Right atrium auricular region (tissue), 2 donors: ENCODE measurements around the gene CHSY3. TPM values are rescaled to one million over a fixed set of nuclear protein-coding genes. Genes with fewer than 3 reads are reported as not detected.

Experiments
- DNase-seq: peaks from one replicate; pipeline ENCODE4 v3.0.0-alpha.2; 2019; ENCODE audit warnings: low spot score
- H3K27ac ChIP-seq, 2 donors: fragments of 200-600 bp; sonication (generic); 1 replicate in 1 of 2; 2 replicates in 1 of 2; pipeline ENCODE4 v1.5.1; 2016 to 2019
- H3K27me3 ChIP-seq, 2 donors: fragments of 200-600 bp; sonication (generic); one replicate each; pipeline versions ENCODE4 v1.5.1 to v1.6.0; 2017 to 2019
- H3K36me3 ChIP-seq: fragments of 200-600 bp; sonication (generic); one replicate; pipeline ENCODE4 v1.5.1; 2016
- H3K4me1 ChIP-seq, 2 donors: fragments of 200-600 bp; sonication (generic); one replicate each; pipeline versions ENCODE4 v1.5.1 to v1.6.0; 2017 to 2019
- H3K4me3 ChIP-seq, 2 donors: fragments of 200-600 bp; sonication (generic); 1 replicate in 1 of 2; 2 replicates in 1 of 2; pipeline ENCODE4 v1.5.1; 2017 to 2019; ENCODE audit warnings: mild to moderate bottlenecking in 1 of 2, moderate library complexity in 1 of 2
- H3K9me3 ChIP-seq, 2 donors: fragments of 200-600 bp; sonication (generic); one replicate each; pipeline ENCODE4 v1.5.1; 2019
- CTCF ChIP-seq, 2 donors: fragments of 200-600 bp; sonication (generic); IDR thresholded peaks; one replicate each; pipeline ENCODE4 v1.5.1; 2019; ENCODE audit warnings: antibody characterized with exemption in 2 of 2
- total RNA-seq, 2 donors: library from RNA; depleted of rRNA; stranded (reverse); fragments of >200 nt; gene quantifications; one replicate each; pipeline ENCODE4 v1.1.0, GENCODE V29; 2016

The CHSY3 gene
- total RNA-seq, 2 donors from 2014 or later, result 2.5 TPM

GRCh38 chr5:130045334-130045733, 141.1 kb downstream of the CHSY3 start:
- Histone ChIP-seq H3K4me1 (no peaks in the 10 kb centered on the region), H3K4me3 (no peak overlapping the region), H3K9me3 (no peaks in the 10 kb centered on the region), H3K27ac (no peak overlapping the region), H3K27me3 (no peaks in the 10 kb centered on the region), H3K36me3 (no peaks in the 10 kb centered on the region)
- DNase-seq, result no peak
- no peak for TF ChIP-seq CTCF (IDR thresholded peaks at IDR 0.05)

GRCh38 chr5:130050585-130050984, 146.3 kb downstream of the CHSY3 start:
- no peak overlapping the region for H3K27ac ChIP-seq
- TF ChIP-seq CTCF (IDR thresholded peaks at IDR 0.05), result no peak
- no peaks in the 10 kb centered on the region for H3K4me1 ChIP-seq
- no peaks in the 10 kb centered on the region for H3K27me3 ChIP-seq
- no peak overlapping the region for H3K4me3 ChIP-seq
- no peak for DNase-seq
- no peaks in the 10 kb centered on the region for H3K9me3 ChIP-seq
- no peaks in the 10 kb centered on the region for H3K36me3 ChIP-seq

- Histone ChIP-seq H3K27ac (no peak overlapping the region), H3K9me3 (no peaks in the 10 kb centered on the region), H3K4me3 (no peak overlapping the region), H3K27me3 (no peaks in the 10 kb centered on the region), H3K4me1 (no peaks in the 10 kb centered on the region), H3K36me3 (no peaks in the 10 kb centered on the region)
- no peak for DNase-seq
- TF ChIP-seq CTCF (IDR thresholded peaks at IDR 0.05), result no peak
Observed at GRCh38 chr5:130052752-130053151, 148.5 kb downstream of the CHSY3 start.

GRCh38 chr5:130055572-130055971, 151.3 kb downstream of the CHSY3 start:
- Histone ChIP-seq H3K4me1 (no peaks in the 10 kb centered on the region), H3K9me3 (no peaks in the 10 kb centered on the region), H3K36me3 (no peaks in the 10 kb centered on the region), H3K27ac (no peak overlapping the region), H3K4me3 (no peak overlapping the region), H3K27me3 (no peaks in the 10 kb centered on the region)
- no peak for TF ChIP-seq CTCF (IDR thresholded peaks at IDR 0.05)
- no peak for DNase-seq

- Histone ChIP-seq H3K27me3 (no peaks in the 10 kb centered on the region), H3K4me3 (no peak overlapping the region)
- DNase-seq, result no peak
Observed at GRCh38 chr5:130061746-130062145, 157.5 kb downstream of the CHSY3 start.

More at GRCh38 chr5:130061746-130062145, 157.5 kb downstream of the CHSY3 start:
- TF ChIP-seq CTCF (IDR thresholded peaks at IDR 0.05), result no peak
- Histone ChIP-seq H3K9me3 (no peaks in the 10 kb centered on the region), H3K4me1 (peaks cover 0 to 3% of the 10 kb centered on the region in 2 donors), H3K27ac (no peak overlapping the region), H3K36me3 (no peaks in the 10 kb centered on the region)
